NCI-H2227 treated with DMSO at 0.1 percent for 48 hours (cell line): ENCODE measurements around the gene USHBP1.
"Not testable (repeated sequence)": the region's sequence is repeated elsewhere in the genome, so short reads cannot be mapped to it uniquely, and the experiment has no call there.

ENCODE experiments used
- DNase-seq: peaks from one replicate; lab custom pipeline; 2025; lab: John Stamatoyannopoulos, UW

USHBP1 gene

DNA sequence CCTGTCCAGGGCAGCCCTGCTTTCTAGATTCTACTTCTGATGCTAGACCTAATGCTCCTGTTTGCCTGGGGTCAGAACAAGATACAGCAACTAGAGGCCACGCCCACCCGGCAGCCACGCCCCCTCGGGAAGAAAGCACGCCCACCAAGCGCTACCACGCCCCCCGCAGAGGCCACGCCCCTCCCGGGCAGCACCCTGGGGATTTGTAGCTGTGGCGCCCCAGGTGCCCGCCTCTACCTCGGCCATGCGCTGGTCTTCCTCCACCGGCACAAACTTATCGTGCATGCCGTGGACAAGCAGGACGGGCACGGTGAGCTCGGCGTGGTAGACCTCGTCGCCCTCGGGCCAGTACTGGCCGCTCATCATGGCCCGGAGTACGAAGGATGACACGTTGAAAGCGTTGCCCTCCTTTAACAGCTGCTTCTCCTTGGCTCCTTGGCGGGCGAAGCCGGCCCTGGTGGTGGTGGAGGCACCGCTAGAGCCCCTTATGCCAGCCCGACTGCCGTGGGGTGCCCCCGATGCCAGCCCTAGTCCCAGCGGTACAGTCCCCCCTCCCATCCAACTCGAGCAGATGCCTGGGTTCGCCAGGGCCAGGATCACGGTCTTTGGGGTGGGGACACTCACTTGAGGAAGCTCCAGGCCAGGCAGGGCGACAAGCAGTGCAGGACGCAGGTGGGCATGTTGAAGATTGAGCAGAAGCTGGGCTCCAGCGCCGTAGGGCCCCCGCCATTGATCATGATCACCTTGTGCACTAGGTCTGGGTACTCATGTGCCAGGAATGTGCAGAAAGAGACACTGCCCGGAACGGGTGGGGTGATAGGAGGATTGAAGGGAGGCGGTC lies 29.7 kb upstream of the USHBP1 start:
- DNase-seq = no peak

DNA sequence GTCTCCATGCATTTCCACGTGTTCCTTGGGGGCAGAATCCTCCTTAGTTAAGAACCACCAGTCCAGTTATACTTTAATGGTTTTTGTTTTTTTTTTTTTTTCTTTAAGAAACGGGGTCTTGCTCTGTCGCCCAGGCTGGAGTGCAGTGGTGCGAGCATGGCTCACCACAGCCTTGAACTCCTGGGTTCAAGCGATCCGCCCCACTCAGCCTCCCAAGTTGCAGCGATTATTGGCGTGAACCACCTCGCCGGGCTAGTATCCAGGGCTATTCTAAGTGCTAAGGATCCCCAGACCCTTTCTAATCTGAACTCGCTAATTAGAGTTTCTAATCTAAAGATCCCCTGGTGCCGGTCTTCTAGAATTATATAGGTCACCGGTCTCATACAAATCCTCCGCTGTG lies 29.1 kb upstream of the USHBP1 start:
- DNase-seq = no peak

DNA sequence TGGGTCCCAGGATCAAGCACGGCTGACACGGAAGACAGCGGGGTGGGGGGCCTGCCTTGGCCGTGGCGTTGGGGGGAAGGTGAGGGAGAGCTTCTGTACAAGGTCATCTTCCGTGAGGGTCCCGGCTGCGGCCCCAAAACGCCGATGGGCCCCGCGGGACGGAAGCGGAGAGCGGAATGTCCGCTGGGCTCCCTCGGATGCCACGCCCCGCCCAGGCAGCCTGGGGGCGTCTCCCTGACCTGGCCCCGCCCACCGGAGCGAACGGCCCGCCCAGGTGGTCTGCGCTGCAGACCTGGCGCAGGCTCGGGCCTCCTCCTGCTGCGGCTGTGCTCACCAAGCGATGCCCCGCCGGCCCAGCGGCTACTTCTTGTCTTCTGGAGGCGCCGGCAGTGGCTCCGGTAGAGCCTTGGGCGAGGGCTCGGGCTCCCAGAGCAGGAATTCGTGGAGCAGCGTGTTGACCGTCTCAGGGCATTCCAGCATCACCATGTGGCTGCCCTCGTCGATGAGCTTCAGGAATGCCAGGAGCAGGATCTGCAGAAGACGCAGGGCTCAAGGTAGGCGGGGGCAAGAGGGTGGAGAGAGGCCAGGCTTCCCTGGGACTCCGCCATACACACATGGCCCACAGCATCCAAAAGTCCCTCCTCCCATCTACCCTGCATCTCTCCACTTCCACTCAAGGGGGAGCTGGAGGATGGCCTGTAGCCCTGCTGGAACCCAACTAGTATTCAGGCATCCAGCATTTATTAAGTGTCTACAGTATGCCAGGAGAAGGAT lies 27.9 kb upstream of the USHBP1 start:
- DNase-seq = no peak

- peak; percentile 5 for DNase-seq
Measured at GRCh38 chr19:17289489-17289888, 24.9 kb upstream of the USHBP1 start.

DNA sequence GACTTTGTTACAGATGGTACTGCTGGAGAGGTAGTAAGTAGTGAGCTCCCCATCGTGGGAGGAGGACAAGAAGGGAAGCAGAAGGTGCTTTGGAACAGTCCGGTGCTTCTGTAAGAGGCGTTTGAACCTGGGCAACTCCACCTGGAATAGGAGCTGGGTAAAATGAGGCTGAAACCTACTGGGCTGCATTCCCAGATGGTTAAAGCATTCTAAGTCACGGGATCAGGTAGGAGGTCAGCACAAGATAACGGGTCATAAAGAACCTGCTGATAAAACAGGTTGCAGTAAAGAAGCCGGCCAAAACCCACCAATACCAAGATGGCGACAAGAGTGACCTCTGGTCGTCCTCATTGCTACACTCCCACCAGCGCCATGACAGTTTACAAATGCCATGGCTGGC lies 22.2 kb upstream of the USHBP1 start:
- DNase-seq = no peak

GRCh38 chr19:17286263-17286662 lies 21.7 kb upstream of the USHBP1 start:
- DNase-seq = no peak

GRCh38 chr19:17285415-17286135 lies 21.0 kb upstream of the USHBP1 start:
- DNase-seq = no peak

DNA sequence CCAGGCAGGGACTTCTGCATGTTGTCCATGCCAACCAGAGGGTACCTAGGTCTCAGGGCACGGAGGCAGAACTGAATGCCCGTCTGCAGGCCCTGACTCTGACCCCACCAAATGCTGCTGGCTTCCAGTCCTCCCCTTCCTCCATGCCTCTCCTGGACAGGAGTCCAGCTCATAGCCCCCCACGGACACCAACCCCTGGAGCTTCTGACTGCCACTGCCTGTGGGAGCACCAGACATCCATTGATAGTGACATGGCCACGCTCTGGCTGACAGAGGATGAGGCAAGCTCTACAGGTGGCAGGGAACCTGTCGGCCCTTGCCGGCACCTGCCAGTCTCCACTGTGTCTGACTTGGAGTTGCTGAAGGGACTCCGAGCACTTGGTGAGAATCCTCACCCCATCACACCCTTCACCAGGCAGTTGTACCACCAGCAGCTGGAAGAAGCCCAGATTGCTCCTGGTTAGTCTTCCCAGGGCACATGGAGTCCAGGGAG lies 19.0 kb upstream of the USHBP1 start:
- DNase-seq = no peak

DNA sequence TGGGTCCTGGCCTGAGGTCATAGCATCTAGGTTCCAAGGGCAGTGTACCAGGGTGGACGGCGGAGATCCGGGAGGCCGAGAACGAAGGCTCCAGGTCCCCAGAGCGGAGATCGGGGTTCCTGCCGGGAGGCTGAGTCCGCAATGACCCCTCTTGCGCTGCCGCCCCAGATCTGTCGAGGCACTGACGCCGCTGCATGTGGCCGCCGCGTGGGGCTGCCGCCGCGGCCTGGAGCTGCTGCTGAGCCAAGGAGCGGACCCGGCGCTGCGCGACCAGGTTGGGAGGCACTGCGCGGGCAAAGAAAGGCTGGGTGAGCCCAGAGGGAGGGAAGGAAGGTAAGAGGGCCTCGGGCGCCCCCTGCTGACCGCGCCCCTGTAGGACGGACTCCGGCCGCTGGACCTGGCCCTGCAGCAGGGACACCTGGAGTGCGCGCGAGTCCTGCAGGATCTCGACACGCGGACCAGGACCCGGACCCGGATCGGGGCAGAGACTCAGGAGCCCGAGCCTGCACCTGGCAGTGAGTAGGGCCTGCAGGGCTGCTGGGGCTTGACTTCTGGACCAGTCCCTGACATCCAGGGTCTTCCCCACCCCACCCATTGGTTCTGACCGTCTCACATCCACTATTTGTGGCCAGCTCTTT lies 18.1 kb upstream of the USHBP1 start:
- peak; percentile 31 for DNase-seq

- DNase-seq = peak; percentile 6
Measured at GRCh38 chr19:17281391-17282304, 17.1 kb upstream of the USHBP1 start, which contains the start of gene ANKLE1. Gene ANKLE1 (plus strand): TSS chr19:17281901. CDS start chr19:17281921, 20 bp downstream.

DNA sequence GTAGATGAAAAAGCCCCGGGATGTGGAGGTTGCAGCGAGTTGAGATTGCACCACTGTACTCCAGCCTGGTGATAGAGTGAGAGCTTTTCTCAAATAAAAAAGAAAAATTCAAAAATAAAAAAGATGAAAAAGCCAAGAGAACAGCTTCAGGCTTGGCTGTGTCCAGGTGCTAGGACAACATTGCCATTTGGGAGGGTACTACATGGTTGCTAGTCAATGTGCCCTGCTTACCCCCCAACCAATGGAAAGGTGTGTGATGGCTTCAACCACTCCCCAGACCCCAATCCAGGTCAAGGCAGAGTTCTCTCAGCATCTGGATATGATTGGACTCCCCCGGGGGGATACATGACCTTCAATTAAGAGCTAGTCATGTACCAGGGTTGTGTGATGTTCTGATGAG lies 14.9 kb upstream of the USHBP1 start:
- DNase-seq = no peak

DNA sequence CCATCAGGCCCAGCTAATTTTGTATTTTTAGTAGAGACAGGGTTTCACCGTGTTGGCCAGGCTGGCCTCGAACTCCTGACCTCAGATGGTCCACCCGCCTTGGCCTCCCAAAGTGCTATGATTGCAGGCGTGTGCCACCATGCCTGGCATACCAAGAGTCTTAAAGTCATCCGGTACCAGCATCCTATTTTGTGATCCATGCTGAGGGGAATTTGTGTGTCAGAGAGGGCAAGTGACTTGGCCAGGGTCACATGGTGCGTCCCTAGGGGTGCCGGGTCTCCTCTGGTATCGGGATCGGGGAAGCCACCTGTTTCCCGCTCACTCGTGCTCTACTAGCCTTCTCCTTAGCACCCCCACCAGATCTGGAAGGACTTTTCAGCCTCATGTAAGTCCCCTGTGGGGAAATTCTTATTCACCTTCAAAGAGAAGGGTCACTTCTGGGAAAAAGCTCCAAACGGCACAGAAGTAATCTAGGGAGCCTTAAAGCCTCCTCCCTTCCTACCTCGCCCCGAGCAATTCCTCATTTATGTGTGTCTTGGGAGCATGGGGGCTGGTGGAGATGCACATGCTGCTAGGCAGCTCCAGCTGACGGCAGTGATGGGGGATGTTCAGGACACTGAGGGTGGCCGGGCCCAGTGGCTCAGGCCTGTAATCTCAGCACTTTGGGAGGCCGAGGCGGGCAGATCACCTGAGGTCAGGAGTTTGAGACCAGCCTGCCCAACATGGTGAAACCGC lies 11.1 kb upstream of the USHBP1 start:
- no peak for DNase-seq

GRCh38 chr19:17274892-17275291 lies 10.3 kb upstream of the USHBP1 start:
- DNase-seq = not testable (repeated sequence)

DNA sequence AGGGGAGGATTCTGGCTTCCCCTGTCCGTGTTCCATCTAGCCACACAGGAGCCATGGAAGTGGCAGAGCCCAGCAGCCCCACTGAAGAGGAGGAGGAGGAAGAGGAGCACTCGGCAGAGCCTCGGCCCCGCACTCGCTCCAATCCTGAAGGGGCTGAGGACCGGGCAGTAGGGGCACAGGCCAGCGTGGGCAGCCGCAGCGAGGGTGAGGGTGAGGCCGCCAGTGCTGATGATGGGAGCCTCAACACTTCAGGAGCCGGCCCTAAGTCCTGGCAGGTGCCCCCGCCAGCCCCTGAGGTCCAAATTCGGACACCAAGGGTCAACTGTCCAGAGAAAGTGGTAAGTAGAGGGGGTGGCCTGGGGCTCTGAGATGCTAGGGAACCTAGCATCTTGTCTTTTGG lies 4.2 kb upstream of the USHBP1 start:
- DNase-seq = no peak

DNA sequence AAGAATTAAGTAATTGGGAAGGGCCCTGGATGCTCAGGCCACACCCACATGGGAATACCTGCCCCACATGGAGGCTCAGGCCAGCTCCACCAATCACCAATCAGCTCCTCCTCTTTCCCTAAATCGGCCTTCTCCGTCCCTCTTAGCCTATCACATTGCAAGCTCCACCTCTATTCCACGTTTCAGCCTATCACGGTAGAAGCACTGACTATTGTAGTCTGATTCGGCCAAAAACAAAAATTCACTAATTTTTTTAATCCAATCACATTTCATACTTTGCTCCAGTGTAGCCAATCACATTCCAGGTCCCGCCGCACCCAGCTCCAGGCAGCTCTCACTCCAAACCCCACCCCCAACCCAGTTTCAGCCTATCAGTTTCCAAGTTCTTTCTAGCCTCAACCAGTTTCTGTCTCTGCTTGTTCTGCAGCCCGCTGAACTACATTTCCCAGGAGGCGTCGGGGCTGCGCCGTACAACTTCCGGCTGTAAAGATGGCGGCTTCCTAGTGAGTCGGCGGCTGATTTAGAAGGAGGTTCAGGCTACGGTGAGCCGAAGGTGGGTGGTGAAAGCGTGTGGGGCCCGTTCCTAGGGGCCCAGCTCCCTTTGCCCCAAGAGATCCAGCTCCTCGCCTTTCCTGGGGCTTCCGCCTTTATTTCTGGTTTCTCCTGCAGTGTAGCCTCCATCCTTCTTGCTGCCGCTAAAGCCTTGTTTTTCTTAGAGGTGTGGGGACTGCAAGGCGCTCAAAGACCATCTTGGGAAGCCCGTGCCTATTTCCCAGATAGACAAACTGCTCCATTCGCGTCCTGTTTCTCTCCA lies 2.6 kb upstream of the USHBP1 start, which contains the start of gene BABAM1:
TSS of gene BABAM1 (plus strand) at position 469 of the 814 bp plus-strand sequence. CDS start 1,364 bp downstream, outside the sequence.
- DNase-seq = peak; percentile 96

DNA sequence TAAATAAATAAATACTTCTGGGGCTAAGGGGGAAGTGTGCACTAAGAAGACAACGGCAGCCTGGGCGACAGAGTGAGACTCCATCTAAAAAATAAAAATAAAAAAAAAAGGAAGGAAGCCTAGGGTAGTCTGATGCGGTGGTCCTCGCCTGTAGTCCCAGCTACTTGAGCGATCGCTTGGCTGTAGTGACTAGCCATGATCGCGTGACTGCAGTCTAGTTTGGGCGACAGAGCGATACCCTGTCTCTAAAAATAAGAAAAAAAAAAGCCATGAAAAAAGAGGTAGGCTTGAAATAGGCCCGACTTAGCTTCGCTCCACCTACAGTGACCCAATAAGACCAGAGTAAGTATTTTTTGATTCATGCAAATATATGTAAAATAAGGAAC lies 2.0 kb upstream of the USHBP1 start:
- no peak for DNase-seq

- DNase-seq = no peak
Measured at GRCh38 chr19:17266026-17266425, 1.5 kb upstream of the USHBP1 start.

DNA sequence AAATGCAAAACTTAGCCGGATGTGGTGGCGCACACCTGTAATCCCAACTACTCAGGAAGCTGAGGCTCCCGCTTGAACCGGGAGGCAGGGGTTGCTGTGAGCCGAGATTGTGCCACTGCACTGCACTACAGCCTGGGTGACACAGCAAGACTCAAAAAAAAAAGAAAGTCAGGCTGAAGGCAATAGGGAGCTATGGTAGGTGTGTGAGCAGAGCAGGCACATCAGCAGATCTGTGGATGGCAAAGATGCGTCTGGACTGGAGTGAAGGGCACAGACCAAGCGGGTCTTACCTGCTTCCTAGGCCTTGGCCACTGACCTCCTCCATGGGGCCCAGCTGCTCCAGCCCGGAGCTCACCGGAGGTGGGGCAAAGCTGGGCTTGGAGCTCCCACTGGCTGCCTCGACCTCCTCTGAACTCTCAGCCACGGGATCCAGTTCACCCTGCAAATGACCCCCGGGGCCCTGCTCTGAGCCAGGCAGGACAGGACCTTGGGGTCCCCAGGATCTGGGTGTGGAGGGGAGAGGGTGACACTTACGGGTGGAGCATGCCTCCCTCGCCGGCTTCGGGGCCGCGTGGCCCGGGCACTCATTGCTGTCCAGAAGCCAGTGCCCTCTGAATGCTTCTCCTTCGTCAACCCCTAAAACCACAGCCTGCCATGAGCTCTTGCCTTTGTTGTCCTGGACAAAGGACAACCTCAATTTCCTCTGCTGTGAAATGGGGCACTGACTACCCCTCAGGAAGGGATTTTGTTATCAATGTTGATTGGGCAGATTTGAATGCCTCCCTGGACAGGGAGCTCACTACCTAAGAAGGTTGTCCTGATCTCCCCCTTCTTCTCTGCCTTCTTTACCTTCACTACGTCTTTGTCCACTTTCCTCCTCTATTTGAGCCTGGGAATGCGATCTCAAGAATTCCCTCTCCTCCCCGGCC lies 569 bp downstream of the USHBP1 start:
- no peak for DNase-seq
